Memory B cell (primary cell): Measurements from ENCODE around the gene ESPNL.

Source experiments
- ATAC-seq: fragments of 150-1000 bp; cut with Tn5 transposase; 2 replicates; pipeline ENCODE4 v1.10.0; 2021; ENCODE audit warnings: low read depth, mild to moderate bottlenecking, moderate library complexity
- DNase-seq, 2 donors: peaks; one replicate each; pipeline ENCODE4 v3.0.0; 2022; ENCODE audit warnings: low spot score in 2 of 2
- H3K27ac Mint-ChIP-seq: one replicate; pipeline ENCODE4 v1.8.0; 2022; ENCODE audit warnings: mild to moderate bottlenecking, moderate library complexity, mixed read lengths
- H3K27me3 Mint-ChIP-seq: one replicate; pipeline ENCODE4 v1.8.0; 2022; ENCODE audit warnings: mixed read lengths
- H3K36me3 Mint-ChIP-seq: one replicate; pipeline ENCODE4 v1.8.0; 2022; ENCODE audit warnings: mild to moderate bottlenecking, mixed read lengths
- H3K4me1 Mint-ChIP-seq: one replicate; pipeline ENCODE4 v1.8.0; 2022; ENCODE audit warnings: mixed read lengths
- H3K4me3 Mint-ChIP-seq: one replicate; pipeline ENCODE4 v1.8.0; 2022; ENCODE audit warnings: mild to moderate bottlenecking, moderate library complexity, mixed read lengths
- H3K9me3 Mint-ChIP-seq: one replicate; pipeline ENCODE4 v1.8.0; 2022; ENCODE audit warnings: mixed read lengths

Gene ESPNL

GRCh38 chr2:238160206-238161129 is 60.3 kb downstream of the ESPNL start:
- Mint-ChIP-seq H3K4me3 (peak overlapping the region; percentile 27), H3K9me3 (no peaks in the 10 kb centered on the region), H3K27ac (no peak overlapping the region), H3K4me1 (peaks cover 15% of the 10 kb centered on the region), H3K36me3 (no peaks in the 10 kb centered on the region), H3K27me3 (peaks cover 12% of the 10 kb centered on the region)
- ATAC-seq = peak; percentile 29
- DNase-seq = no peak

GRCh38 chr2:238161291-238162051 is 61.3 kb downstream of the ESPNL start:
- DNase-seq (no peak), ATAC-seq (no peak)
- peaks cover 15% of the 10 kb centered on the region for H3K4me1 Mint-ChIP-seq
- H3K4me3 Mint-ChIP-seq = no peak overlapping the region
- H3K9me3 Mint-ChIP-seq = no peaks in the 10 kb centered on the region
- no peaks in the 10 kb centered on the region for H3K36me3 Mint-ChIP-seq
- H3K27me3 Mint-ChIP-seq = peaks cover 12% of the 10 kb centered on the region
- H3K27ac Mint-ChIP-seq = no peak overlapping the region

- Mint-ChIP-seq H3K36me3 (no peaks in the 10 kb centered on the region), H3K27me3 (peaks cover 12% of the 10 kb centered on the region), H3K4me1 (peaks cover 15% of the 10 kb centered on the region), H3K4me3 (no peak overlapping the region), H3K9me3 (no peaks in the 10 kb centered on the region), H3K27ac (no peak overlapping the region)
- ATAC-seq = no peak
- no peak for DNase-seq
These were observed 62.2 kb downstream of the ESPNL start for GRCh38 chr2:238162251-238162845.

- Mint-ChIP-seq H3K27ac (no peak overlapping the region), H3K9me3 (no peaks in the 10 kb centered on the region), H3K4me3 (no peak overlapping the region), H3K36me3 (peaks cover 2% of the 10 kb centered on the region), H3K4me1 (peaks cover 15% of the 10 kb centered on the region), H3K27me3 (peaks cover 12% of the 10 kb centered on the region)
- ATAC-seq (no peak), DNase-seq (no peak)
These were observed 62.8 kb downstream of the ESPNL start for GRCh38 chr2:238162846-238163441.

GRCh38 chr2:238163481-238164198 is 63.5 kb downstream of the ESPNL start:
- H3K9me3 Mint-ChIP-seq = no peaks in the 10 kb centered on the region
- no peak overlapping the region for H3K4me3 Mint-ChIP-seq
- DNase-seq (no peak), ATAC-seq (no peak)
- peaks cover 12% of the 10 kb centered on the region for H3K27me3 Mint-ChIP-seq
- peaks cover 2% of the 10 kb centered on the region for H3K36me3 Mint-ChIP-seq
- H3K27ac Mint-ChIP-seq = no peak overlapping the region
- peaks cover 15% of the 10 kb centered on the region for H3K4me1 Mint-ChIP-seq

GRCh38 chr2:238164906-238165287 is 64.8 kb downstream of the ESPNL start:
- Mint-ChIP-seq H3K27ac (no peak overlapping the region), H3K36me3 (peaks cover 5% of the 10 kb centered on the region), H3K27me3 (peaks cover 8% of the 10 kb centered on the region), H3K9me3 (no peaks in the 10 kb centered on the region), H3K4me3 (no peak overlapping the region), H3K4me1 (peaks cover 10% of the 10 kb centered on the region)
- no peak for ATAC-seq
- DNase-seq = no peak

GRCh38 chr2:238165288-238165921 is 65.3 kb downstream of the ESPNL start:
- Mint-ChIP-seq H3K36me3 (peaks cover 9% of the 10 kb centered on the region), H3K4me3 (no peak overlapping the region), H3K27ac (no peak overlapping the region), H3K4me1 (peaks cover 7% of the 10 kb centered on the region), H3K9me3 (no peaks in the 10 kb centered on the region), H3K27me3 (peaks cover 8% of the 10 kb centered on the region)
- ATAC-seq = no peak
- no peak for DNase-seq

GRCh38 chr2:238166391-238167343 is 66.5 kb downstream of the ESPNL start:
- Mint-ChIP-seq H3K4me3 (no peak overlapping the region), H3K9me3 (no peaks in the 10 kb centered on the region), H3K4me1 (peaks cover 3% of the 10 kb centered on the region), H3K36me3 (peaks cover 13% of the 10 kb centered on the region), H3K27ac (no peak overlapping the region), H3K27me3 (peaks cover 7% of the 10 kb centered on the region)
- no peak for DNase-seq
- no peak for ATAC-seq

GRCh38 chr2:238167344-238167715 is 67.2 kb downstream of the ESPNL start:
- Mint-ChIP-seq H3K36me3 (peaks cover 18% of the 10 kb centered on the region), H3K4me1 (peaks cover 3% of the 10 kb centered on the region)
- ATAC-seq = no peak

GRCh38 chr2:238167761-238168160 is 67.6 kb downstream of the ESPNL start:
- peaks cover 20% of the 10 kb centered on the region for H3K36me3 Mint-ChIP-seq
- no peak overlapping the region for H3K4me3 Mint-ChIP-seq
- DNase-seq = no peak

More at GRCh38 chr2:238167344-238167715, 67.2 kb downstream of the ESPNL start:
- peaks cover 7% of the 10 kb centered on the region for H3K27me3 Mint-ChIP-seq
- H3K27ac Mint-ChIP-seq = no peak overlapping the region
- no peak for DNase-seq
- no peaks in the 10 kb centered on the region for H3K9me3 Mint-ChIP-seq
- H3K4me3 Mint-ChIP-seq = no peak overlapping the region

GRCh38 chr2:238168196-238169047 is 68.3 kb downstream of the ESPNL start:
- ATAC-seq (no peak), DNase-seq (no peak)
- H3K36me3 Mint-ChIP-seq = peaks cover 27% of the 10 kb centered on the region
- H3K4me3 Mint-ChIP-seq = no peak overlapping the region
- H3K27ac Mint-ChIP-seq = no peak overlapping the region
- peaks cover 7% of the 10 kb centered on the region for H3K27me3 Mint-ChIP-seq
- no peaks in the 10 kb centered on the region for H3K9me3 Mint-ChIP-seq
- peaks cover 3% of the 10 kb centered on the region for H3K4me1 Mint-ChIP-seq

More at GRCh38 chr2:238167761-238168160, 67.6 kb downstream of the ESPNL start:
- Mint-ChIP-seq H3K9me3 (no peaks in the 10 kb centered on the region), H3K27ac (no peak overlapping the region), H3K27me3 (peaks cover 7% of the 10 kb centered on the region), H3K4me1 (peaks cover 3% of the 10 kb centered on the region)
- ATAC-seq = no peak
